Measurements from ENCODE around the gene NELL2. TPM values are rescaled to one million over a fixed set of nuclear protein-coding genes. Genes with fewer than 3 reads are reported as not detected.

Gene NELL2
- total RNA-seq, 1 donor from 2014 or later = 2.1 TPM

- DNase-seq (ENCODE audit: low spot score in 2 of 2, unreplicated experiment in 2 of 2) = no peak
- Mint-ChIP-seq H3K36me3 (no peaks in the 10 kb centered on the region), H3K27me3 (ENCODE audit: low read depth) (no peaks in the 10 kb centered on the region), H3K27ac (no peak overlapping the region), H3K4me1 (peaks cover 10% of the 10 kb centered on the region), H3K9me3 (no peaks in the 10 kb centered on the region), H3K4me3 (no peak overlapping the region)
- TF ChIP-seq CTCF (IDR thresholded peaks at IDR 0.05; ENCODE audit: unreplicated experiment) = no peak
Measured at GRCh38 chr12:44537354-44537753, 338.8 kb downstream of the NELL2 start.

GRCh38 chr12:44532940-44533339 lies 343.2 kb downstream of the NELL2 start:
- TF ChIP-seq CTCF (IDR thresholded peaks at IDR 0.05; ENCODE audit: unreplicated experiment) = no peak
- H3K4me1 Mint-ChIP-seq = peaks cover 8% of the 10 kb centered on the region
- H3K4me3 Mint-ChIP-seq = no peak overlapping the region
- H3K36me3 Mint-ChIP-seq = no peaks in the 10 kb centered on the region
- H3K27ac Mint-ChIP-seq = no peak overlapping the region
- H3K9me3 Mint-ChIP-seq = no peaks in the 10 kb centered on the region
- no peak for DNase-seq (ENCODE audit: low spot score in 2 of 2, unreplicated experiment in 2 of 2)
- H3K27me3 Mint-ChIP-seq (ENCODE audit: low read depth) = no peaks in the 10 kb centered on the region

GRCh38 chr12:44531320-44531971 lies 344.7 kb downstream of the NELL2 start:
- Mint-ChIP-seq H3K9me3 (no peaks in the 10 kb centered on the region), H3K4me1 (peaks cover 8% of the 10 kb centered on the region), H3K36me3 (no peaks in the 10 kb centered on the region), H3K4me3 (no peak overlapping the region), H3K27ac (no peak overlapping the region), H3K27me3 (ENCODE audit: low read depth) (no peaks in the 10 kb centered on the region)
- TF ChIP-seq CTCF (IDR thresholded peaks at IDR 0.05; ENCODE audit: unreplicated experiment) = no peak
- no peak for DNase-seq (ENCODE audit: low spot score in 2 of 2, unreplicated experiment in 2 of 2)

GRCh38 chr12:44526655-44527182 lies 349.4 kb downstream of the NELL2 start:
- TF ChIP-seq CTCF (IDR thresholded peaks at IDR 0.05; ENCODE audit: unreplicated experiment) = no peak
- peaks cover 11% of the 10 kb centered on the region for H3K4me1 Mint-ChIP-seq
- no peak overlapping the region for H3K4me3 Mint-ChIP-seq
- H3K27ac Mint-ChIP-seq = no peak overlapping the region
- no peaks in the 10 kb centered on the region for H3K27me3 Mint-ChIP-seq (ENCODE audit: low read depth)
- no peak for DNase-seq (ENCODE audit: low spot score in 2 of 2, unreplicated experiment in 2 of 2)
- no peaks in the 10 kb centered on the region for H3K36me3 Mint-ChIP-seq
- no peaks in the 10 kb centered on the region for H3K9me3 Mint-ChIP-seq

GRCh38 chr12:44525806-44526654 lies 350.1 kb downstream of the NELL2 start:
- Mint-ChIP-seq H3K36me3 (no peaks in the 10 kb centered on the region), H3K4me3 (no peak overlapping the region), H3K9me3 (no peaks in the 10 kb centered on the region), H3K27ac (peak overlapping the region; percentile 36), H3K27me3 (ENCODE audit: low read depth) (no peaks in the 10 kb centered on the region), H3K4me1 (peaks cover 5% of the 10 kb centered on the region)
- TF ChIP-seq CTCF (IDR thresholded peaks at IDR 0.05; ENCODE audit: unreplicated experiment) = no peak
- no peak for DNase-seq (ENCODE audit: low spot score in 2 of 2, unreplicated experiment in 2 of 2)

Measured in mesothelial cell of epicardium (in vitro differentiated cells).